ENCODE measurements around the gene FAM76A. TPM values are rescaled to one million over a fixed set of nuclear protein-coding genes. Genes with fewer than 3 reads are reported as not detected.
"Not testable (repeated sequence)": the region's sequence is repeated elsewhere in the genome, so short reads cannot be mapped to it uniquely, and the experiment has no call there.

FAM76A gene
- total and polyA plus RNA-seq, 2 experiments from 2014 or later, result 3.5 to 9.8 TPM

DNA sequence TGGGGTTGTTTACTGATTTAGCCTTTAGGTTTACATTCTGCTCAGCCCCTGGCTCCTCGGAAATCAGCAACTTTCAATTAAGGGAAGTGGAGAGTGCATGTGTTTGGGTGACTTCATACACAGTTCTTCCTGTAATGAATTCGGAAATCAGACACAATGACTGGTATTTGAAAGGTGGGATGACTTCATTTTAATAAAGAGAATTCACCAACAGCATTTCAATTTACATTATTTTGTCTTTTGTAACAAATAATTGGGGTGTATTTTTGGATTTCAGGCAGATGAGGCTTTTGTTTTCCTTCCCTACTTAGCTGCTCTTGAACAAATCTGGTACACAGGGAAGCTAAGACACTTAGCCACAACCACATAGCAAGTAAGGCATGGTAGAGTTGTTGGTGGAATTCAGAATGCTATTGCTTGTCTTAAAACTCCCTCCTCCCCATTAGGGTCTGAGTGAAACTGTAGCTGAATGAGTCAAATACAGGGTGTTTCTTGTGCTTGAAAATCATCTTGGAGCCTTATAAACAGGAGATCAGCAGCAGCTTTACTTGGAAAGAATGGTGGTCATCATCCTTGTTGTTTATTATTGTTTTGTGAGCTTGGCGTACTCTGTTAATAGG, 48.2 kb downstream of the FAM76A start:
- 31% methylated on average over 3 of the region's 3 CpGs for WGBS (ENCODE audit: low lambda C conversion rate, missing lambda C conversion rate)
- Histone ChIP-seq H2AFZ (peak overlapping the region; percentile 27), H3K4me2 (peak overlapping the region; percentile 91)

GRCh38 chr1:27774654-27775053, 48.9 kb downstream of the FAM76A start:
- no peak for DNase-seq (ENCODE audit: low spot score)
- TF ChIP-seq, protein P1, sequence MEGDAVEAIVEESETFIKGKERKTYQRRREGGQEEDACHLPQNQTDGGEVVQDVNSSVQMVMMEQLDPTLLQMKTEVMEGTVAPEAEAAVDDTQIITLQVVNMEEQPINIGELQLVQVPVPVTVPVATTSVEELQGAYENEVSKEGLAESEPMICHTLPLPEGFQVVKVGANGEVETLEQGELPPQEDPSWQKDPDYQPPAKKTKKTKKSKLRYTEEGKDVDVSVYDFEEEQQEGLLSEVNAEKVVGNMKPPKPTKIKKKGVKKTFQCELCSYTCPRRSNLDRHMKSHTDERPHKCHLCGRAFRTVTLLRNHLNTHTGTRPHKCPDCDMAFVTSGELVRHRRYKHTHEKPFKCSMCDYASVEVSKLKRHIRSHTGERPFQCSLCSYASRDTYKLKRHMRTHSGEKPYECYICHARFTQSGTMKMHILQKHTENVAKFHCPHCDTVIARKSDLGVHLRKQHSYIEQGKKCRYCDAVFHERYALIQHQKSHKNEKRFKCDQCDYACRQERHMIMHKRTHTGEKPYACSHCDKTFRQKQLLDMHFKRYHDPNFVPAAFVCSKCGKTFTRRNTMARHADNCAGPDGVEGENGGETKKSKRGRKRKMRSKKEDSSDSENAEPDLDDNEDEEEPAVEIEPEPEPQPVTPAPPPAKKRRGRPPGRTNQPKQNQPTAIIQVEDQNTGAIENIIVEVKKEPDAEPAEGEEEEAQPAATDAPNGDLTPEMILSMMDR (IDR thresholded peaks at IDR 0.05; ENCODE audit: poor library complexity), result no peak
- TF ChIP-seq EZH2 (IDR thresholded peaks at IDR 0.05; ENCODE audit: borderline replicate concordance) (no peak), EZH2phosphoT487 (IDR thresholded peaks at IDR 0.05; ENCODE audit: low read depth, severe bottlenecking, unreplicated experiment) (no peak)
- H4K20me1 ChIP-seq (ENCODE audit: insufficient read depth, poor library complexity, severe bottlenecking), result peaks cover 9% of the 10 kb centered on the region
- no peak overlapping the region for H2AFZ ChIP-seq
- WGBS (ENCODE audit: low lambda C conversion rate, missing lambda C conversion rate), result 85% methylated on average over 2 of the region's 2 CpGs
- no peaks in the 10 kb centered on the region for H3K27me3 ChIP-seq
- H3K4me2 ChIP-seq, result peak overlapping the region; percentile 91
- H3K9me2 ChIP-seq (replicated peaks; ENCODE audit: insufficient read depth), result no peaks in the 10 kb centered on the region
- H3K4me1 ChIP-seq (ENCODE audit: insufficient read depth), result peaks cover 14% of the 10 kb centered on the region
- H3K9me3 ChIP-seq (ENCODE audit: low read depth), result no peaks in the 10 kb centered on the region
- H3K4me3 ChIP-seq, result peak overlapping the region; percentile 58
- H3K36me3 ChIP-seq (replicated peaks; ENCODE audit: insufficient read depth, low read depth), result no peaks in the 10 kb centered on the region
- peak overlapping the region; percentile 83 for H3K27ac ChIP-seq
- H3K79me2 ChIP-seq, result peaks cover 57% of the 10 kb centered on the region

More for the DNA sequence above, 48.2 kb downstream of the FAM76A start:
- H3K79me2 ChIP-seq, result peaks cover 52% of the 10 kb centered on the region
- no peak for DNase-seq (ENCODE audit: low spot score)
- H3K9me2 ChIP-seq (replicated peaks; ENCODE audit: insufficient read depth), result no peaks in the 10 kb centered on the region
- peak overlapping the region; percentile 58 for H3K4me3 ChIP-seq
- no peaks in the 10 kb centered on the region for H3K36me3 ChIP-seq (replicated peaks; ENCODE audit: insufficient read depth, low read depth)
- H3K27ac ChIP-seq, result peak overlapping the region; percentile 83
- TF ChIP-seq EZH2phosphoT487 (IDR thresholded peaks at IDR 0.05; ENCODE audit: low read depth, severe bottlenecking, unreplicated experiment), result no peak
- TF ChIP-seq EZH2 (IDR thresholded peaks at IDR 0.05; ENCODE audit: borderline replicate concordance), result no peak
- TF ChIP-seq, protein P1 (IDR thresholded peaks at IDR 0.05; ENCODE audit: poor library complexity), result no peak
- H3K27me3 ChIP-seq, result no peaks in the 10 kb centered on the region
- H4K20me1 ChIP-seq (ENCODE audit: insufficient read depth, poor library complexity, severe bottlenecking), result peaks cover 9% of the 10 kb centered on the region
- peaks cover 14% of the 10 kb centered on the region for H3K4me1 ChIP-seq (ENCODE audit: insufficient read depth)
- H3K9me3 ChIP-seq (ENCODE audit: low read depth), result no peaks in the 10 kb centered on the region

DNA sequence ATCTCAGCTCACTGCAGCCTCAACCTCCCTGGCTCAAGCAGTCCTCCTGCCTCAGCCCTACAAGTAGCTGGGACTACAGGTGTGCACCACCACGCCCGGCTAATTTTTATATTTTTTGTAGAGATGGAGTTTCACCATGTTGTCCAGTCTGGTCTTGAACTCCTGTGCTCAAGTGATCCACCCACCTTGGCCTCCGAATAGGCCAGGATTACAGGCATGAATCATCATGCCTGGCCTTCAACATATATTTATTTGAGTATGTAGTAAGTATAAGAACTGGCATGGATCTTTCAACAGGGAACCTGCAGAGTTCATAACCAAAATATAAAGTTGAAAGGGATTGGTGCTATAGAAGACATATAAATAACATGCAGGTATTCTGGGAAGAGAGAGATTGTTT, 49.6 kb downstream of the FAM76A start:
- H3K4me3 ChIP-seq; H3K36me3 ChIP-seq (replicated peaks; ENCODE audit: insufficient read depth, low read depth); H4K20me1 ChIP-seq (ENCODE audit: insufficient read depth, poor library complexity, severe bottlenecking); H3K9me3 ChIP-seq (ENCODE audit: low read depth); H3K27me3 ChIP-seq; DNase-seq (ENCODE audit: low spot score); H2AFZ ChIP-seq; H3K9me2 ChIP-seq (replicated peaks; ENCODE audit: insufficient read depth); H3K27ac ChIP-seq: not testable (repeated sequence)
- H3K79me2 ChIP-seq, result peaks cover 64% of the 10 kb centered on the region
- WGBS (ENCODE audit: low lambda C conversion rate, missing lambda C conversion rate), result 81% methylated on average over 3 of the region's 3 CpGs
- peaks cover 14% of the 10 kb centered on the region for H3K4me1 ChIP-seq (ENCODE audit: insufficient read depth)
- H3K4me2 ChIP-seq, result peak overlapping the region; percentile 91

- not testable (repeated sequence) for H2AFZ ChIP-seq; H3K27me3 ChIP-seq; H3K4me2 ChIP-seq; H3K4me3 ChIP-seq; H3K27ac ChIP-seq; H3K9me3 ChIP-seq (ENCODE audit: low read depth); DNase-seq (ENCODE audit: low spot score); H3K9me2 ChIP-seq (replicated peaks; ENCODE audit: insufficient read depth); H4K20me1 ChIP-seq (ENCODE audit: insufficient read depth, poor library complexity, severe bottlenecking); H3K36me3 ChIP-seq (replicated peaks; ENCODE audit: insufficient read depth, low read depth)
- peaks cover 14% of the 10 kb centered on the region for H3K4me1 ChIP-seq (ENCODE audit: insufficient read depth)
- H3K79me2 ChIP-seq, result peaks cover 73% of the 10 kb centered on the region
Measured at GRCh38 chr1:27776276-27776675, 50.5 kb downstream of the FAM76A start.

Measured in hepatocyte (in vitro differentiated cells).